22Rv1 (cell line): ENCODE data around the gene KCTD21.

Experiments
- H3K27ac ChIP-seq: fragments of 450-650 bp; 2 replicates; pipeline ENCODE4 v1.5.1; 2017
- CTCF ChIP-seq: fragments of 450-650 bp; IDR thresholded peaks from 2 replicates; pipeline ENCODE4 v1.5.1; 2017; ENCODE audit warnings: mild to moderate bottlenecking
- ZFX ChIP-seq: fragments of 450-650 bp; IDR thresholded peaks from 2 replicates; pipeline ENCODE4 v1.6.1; 2017; ENCODE audit warnings: antibody characterized with exemption, borderline replicate concordance

The KCTD21 gene

GRCh38 chr11:78170413-78170812 is 18.0 kb downstream of the KCTD21 start:
- TF ChIP-seq ZFX (no peak), CTCF (no peak)
- no peak overlapping the region for H3K27ac ChIP-seq

- H3K27ac ChIP-seq, result no peak overlapping the region
- TF ChIP-seq ZFX, result no peak
- TF ChIP-seq CTCF, result no peak
These were observed 19.6 kb downstream of the KCTD21 start for GRCh38 chr11:78168539-78169477.

- no peak overlapping the region for H3K27ac ChIP-seq
- TF ChIP-seq CTCF (no peak), ZFX (no peak)
These were observed 21.5 kb downstream of the KCTD21 start for GRCh38 chr11:78166855-78167469.

- H3K27ac ChIP-seq, result no peak overlapping the region
- TF ChIP-seq ZFX, result no peak
- TF ChIP-seq CTCF, result no peak
These were observed 24.0 kb downstream of the KCTD21 start for GRCh38 chr11:78164471-78164870.

GRCh38 chr11:78163828-78164227 is 24.6 kb downstream of the KCTD21 start:
- TF ChIP-seq CTCF, result no peak
- TF ChIP-seq ZFX, result no peak
- no peak overlapping the region for H3K27ac ChIP-seq

- H3K27ac ChIP-seq, result no peak overlapping the region
- TF ChIP-seq CTCF, result no peak
- no peak for TF ChIP-seq ZFX
These were observed 26.5 kb downstream of the KCTD21 start for GRCh38 chr11:78161962-78162371.

- TF ChIP-seq ZFX (no peak), CTCF (no peak)
- H3K27ac ChIP-seq, result no peak overlapping the region
These were observed 27.1 kb downstream of the KCTD21 start for GRCh38 chr11:78161346-78161745.
